GM18511 (cell line): ENCODE data around the gene IQGAP3.

Source experiments
- ATAC-seq: cut with Tn5 transposase; IDR thresholded peaks from one replicate; pipeline ENCODE4 v1.9.1; 2021; ENCODE audit warnings: mild to moderate bottlenecking, moderate library complexity; ENCODE audit not compliant: unreplicated experiment

Gene IQGAP3

GRCh38 chr1:156499194-156499841 is 73.0 kb downstream of the IQGAP3 start:
- no peak for ATAC-seq

- ATAC-seq = no peak
Measured at GRCh38 chr1:156498432-156499193, 73.8 kb downstream of the IQGAP3 start.

- no peak for ATAC-seq
Measured at GRCh38 chr1:156497743-156498431, 74.5 kb downstream of the IQGAP3 start.

- ATAC-seq = no peak
Measured at GRCh38 chr1:156497078-156497742, 75.2 kb downstream of the IQGAP3 start.

- ATAC-seq = no peak
Measured at GRCh38 chr1:156496211-156496761, 76.1 kb downstream of the IQGAP3 start.

- no peak for ATAC-seq
Measured at GRCh38 chr1:156495401-156496140, 76.8 kb downstream of the IQGAP3 start.

- no peak for ATAC-seq
Measured at GRCh38 chr1:156494309-156494895, 78.0 kb downstream of the IQGAP3 start.

GRCh38 chr1:156493742-156494141 is 78.6 kb downstream of the IQGAP3 start:
- ATAC-seq = no peak

- no peak for ATAC-seq
Measured at GRCh38 chr1:156493154-156493631, 79.2 kb downstream of the IQGAP3 start.

- peak; percentile 14 for ATAC-seq
Measured at GRCh38 chr1:156492591-156493080, 79.7 kb downstream of the IQGAP3 start.

GRCh38 chr1:156492013-156492590 is 80.3 kb downstream of the IQGAP3 start:
- no peak for ATAC-seq

GRCh38 chr1:156491151-156491949 is 81.0 kb downstream of the IQGAP3 start:
- no peak for ATAC-seq

GRCh38 chr1:156490401-156491032 is 81.8 kb downstream of the IQGAP3 start:
- ATAC-seq = no peak

- ATAC-seq = no peak
Measured at GRCh38 chr1:156489935-156490293, 82.5 kb downstream of the IQGAP3 start.

- ATAC-seq = peak; percentile 32
Measured at GRCh38 chr1:156489166-156489934, 83.0 kb downstream of the IQGAP3 start.

GRCh38 chr1:156488566-156489165 is 83.7 kb downstream of the IQGAP3 start:
- ATAC-seq = peak; percentile 75

GRCh38 chr1:156487862-156488261 is 84.5 kb downstream of the IQGAP3 start:
- ATAC-seq = peak; percentile 38
